Glutamatergic neuron (in vitro differentiated cells): ENCODE data around the gene COPS7B. TPM values are rescaled to one million over a fixed set of nuclear protein-coding genes. Genes with fewer than 3 reads are reported as not detected.

ENCODE experiments used
- DNase-seq: peaks from one replicate; pipeline ENCODE4 v3.0.0; 2022
- H3K27ac Mint-ChIP-seq: one replicate; pipeline ENCODE4 v1.8.0; 2020; ENCODE audit warnings: mild to moderate bottlenecking, mixed read lengths, inconsistent platforms; ENCODE audit not compliant: unreplicated experiment
- H3K27me3 Mint-ChIP-seq: one replicate; pipeline ENCODE4 v1.8.0; 2020; ENCODE audit warnings: mild to moderate bottlenecking, moderate library complexity, mixed read lengths, inconsistent platforms; ENCODE audit not compliant: unreplicated experiment
- H3K36me3 Mint-ChIP-seq: one replicate; pipeline ENCODE4 v1.8.0; 2020; ENCODE audit warnings: mild to moderate bottlenecking, mixed read lengths, inconsistent platforms; ENCODE audit not compliant: unreplicated experiment
- H3K4me1 Mint-ChIP-seq: one replicate; pipeline ENCODE4 v1.8.0; 2020; ENCODE audit warnings: mild to moderate bottlenecking, low read depth, mixed read lengths, inconsistent platforms; ENCODE audit not compliant: unreplicated experiment
- H3K4me3 Mint-ChIP-seq: one replicate; pipeline ENCODE4 v1.8.0; 2020; ENCODE audit warnings: mild to moderate bottlenecking, mixed read lengths, inconsistent platforms; ENCODE audit not compliant: unreplicated experiment
- H3K9me3 Mint-ChIP-seq: one replicate; pipeline ENCODE4 v1.8.0; 2020; ENCODE audit warnings: mild to moderate bottlenecking, moderate library complexity, mixed read lengths, inconsistent platforms; ENCODE audit not compliant: unreplicated experiment
- CTCF ChIP-seq: fragments of 200-600 bp; sonication (generic); IDR thresholded peaks from one replicate; pipeline ENCODE4 v1.5.0; 2021; ENCODE audit not compliant: partially characterized antibody, unreplicated experiment
- total RNA-seq: library from RNA; stranded (reverse); fragmentation: NEBNext Ultra II Directional; extraction: Animal tissue kit (Norgen Biotek cat#: 25700); gene quantifications from one replicate; pipeline ENCODE4 v1.2.1, GENCODE V29; 2021; ENCODE audit not compliant: unreplicated experiment

Gene COPS7B
- total RNA-seq, 1 donor from 2014 or later = 53.2 TPM

- H3K27ac Mint-ChIP-seq = no peak overlapping the region
- no peak for TF ChIP-seq CTCF
- H3K4me1 Mint-ChIP-seq = no peaks in the 10 kb centered on the region
- no peaks in the 10 kb centered on the region for H3K36me3 Mint-ChIP-seq
- no peaks in the 10 kb centered on the region for H3K27me3 Mint-ChIP-seq
- DNase-seq = no peak
- H3K4me3 Mint-ChIP-seq = no peak overlapping the region
- no peaks in the 10 kb centered on the region for H3K9me3 Mint-ChIP-seq
These were observed 35.0 kb upstream of the COPS7B start for GRCh38 chr2:231751042-231751815.

DNA sequence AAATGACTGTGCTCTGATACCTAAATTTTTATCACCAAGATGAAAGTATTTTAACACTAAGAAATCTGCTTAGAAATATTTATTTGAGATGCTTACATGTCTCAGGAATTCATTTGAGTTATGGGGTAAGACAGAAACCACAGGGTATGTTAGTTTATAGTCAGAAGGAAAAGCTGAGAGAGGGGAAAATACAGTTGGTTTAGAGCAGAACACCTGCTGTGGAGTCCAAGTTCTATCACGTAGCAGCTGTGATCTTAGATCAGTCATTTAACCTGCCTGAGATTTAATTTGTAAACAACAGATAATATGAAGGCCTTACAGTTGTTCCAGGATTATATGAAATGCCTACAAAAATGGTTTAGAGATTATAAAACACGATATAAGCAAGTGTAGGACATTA lies 34.2 kb upstream of the COPS7B start:
- no peak for DNase-seq
- Mint-ChIP-seq H3K4me1 (no peaks in the 10 kb centered on the region), H3K9me3 (no peaks in the 10 kb centered on the region), H3K4me3 (no peak overlapping the region), H3K36me3 (no peaks in the 10 kb centered on the region), H3K27me3 (no peaks in the 10 kb centered on the region), H3K27ac (no peak overlapping the region)
- TF ChIP-seq CTCF = no peak

- no peak overlapping the region for H3K27ac Mint-ChIP-seq
These were observed 24.5 kb upstream of the COPS7B start for GRCh38 chr2:231761735-231762134.

DNA sequence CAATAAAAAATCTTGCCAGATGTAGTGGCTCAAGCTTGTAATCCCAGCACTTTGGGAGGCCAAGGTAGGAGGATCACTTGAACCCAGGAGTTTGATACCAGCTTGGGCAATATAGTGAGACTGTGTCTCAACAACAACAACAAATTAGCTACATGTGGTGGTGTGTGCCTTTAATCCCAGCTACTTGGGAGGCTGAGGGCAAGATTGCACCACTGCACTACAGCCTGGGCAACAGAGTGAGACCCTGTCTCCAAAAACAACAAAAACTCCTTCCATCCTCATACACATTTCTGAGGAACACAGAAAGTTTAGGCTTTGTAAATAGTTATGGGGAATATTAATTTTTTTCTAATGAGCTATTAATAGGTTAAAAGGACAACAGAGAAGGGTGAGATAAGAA lies 22.1 kb upstream of the COPS7B start:
- TF ChIP-seq CTCF = no peak
- no peaks in the 10 kb centered on the region for H3K36me3 Mint-ChIP-seq
- peaks cover 11% of the 10 kb centered on the region for H3K4me1 Mint-ChIP-seq
- no peak for DNase-seq
- peaks cover 1% of the 10 kb centered on the region for H3K9me3 Mint-ChIP-seq
- no peak overlapping the region for H3K27ac Mint-ChIP-seq
- H3K27me3 Mint-ChIP-seq = no peaks in the 10 kb centered on the region
- H3K4me3 Mint-ChIP-seq = no peak overlapping the region

More at GRCh38 chr2:231761735-231762134, 24.5 kb upstream of the COPS7B start:
- no peaks in the 10 kb centered on the region for H3K36me3 Mint-ChIP-seq
- DNase-seq = no peak
- TF ChIP-seq CTCF = no peak
- no peaks in the 10 kb centered on the region for H3K27me3 Mint-ChIP-seq
- H3K9me3 Mint-ChIP-seq = peaks cover 1% of the 10 kb centered on the region
- H3K4me1 Mint-ChIP-seq = peaks cover 11% of the 10 kb centered on the region
- H3K4me3 Mint-ChIP-seq = no peak overlapping the region

- no peak for DNase-seq
- Mint-ChIP-seq H3K36me3 (no peaks in the 10 kb centered on the region), H3K27me3 (no peaks in the 10 kb centered on the region), H3K9me3 (peaks cover 1% of the 10 kb centered on the region), H3K4me3 (no peak overlapping the region), H3K27ac (no peak overlapping the region), H3K4me1 (peaks cover 11% of the 10 kb centered on the region)
- TF ChIP-seq CTCF = no peak
These were observed 21.5 kb upstream of the COPS7B start for GRCh38 chr2:231764760-231765159.
